Lower leg skin (tissue), 4 donors: Measurements from ENCODE around the gene ELN. TPM values are rescaled to one million over a fixed set of nuclear protein-coding genes. Genes with fewer than 3 reads are reported as not detected.
"Not testable (repeated sequence)": the region's sequence is repeated elsewhere in the genome, so short reads cannot be mapped to it uniquely, and the experiment has no call there.

Experiments used
- DNase-seq, 2 donors: peaks; one replicate each; pipeline ENCODE4 v3.0.0-alpha.2; 2019; ENCODE audit warnings: low spot score in 2 of 2
- H3K4me3 ChIP-seq: fragments of 200-600 bp; sonication (generic); 2 replicates; pipeline ENCODE4 v1.5.1; 2017; ENCODE audit warnings: mild to moderate bottlenecking, low read depth; ENCODE audit not compliant: poor library complexity, severe bottlenecking
- POLR2A ChIP-seq, 2 donors: fragments of 450-650 bp; IDR thresholded peaks; one replicate each; pipeline ENCODE4 v1.6.1; 2016 to 2017; ENCODE audit warnings: antibody characterized with exemption in 2 of 2, mild to moderate bottlenecking in 1 of 2, moderate library complexity in 1 of 2
- WGBS, 2 donors: methylation state at CpG; one replicate each; pipeline ENCODE4 v1.1.5; 2018; 5-methylcytosine and 5-hydroxymethylcytosine counted together
- intact Hi-C: fragments of 100-400 bp; cut with DNase I; formaldehyde crosslinking; loops from one replicate; pipeline ENCODE4 v1.15.0; 2023; ENCODE audit warnings: low total_unique reads
- total RNA-seq, 4 donors: library from RNA; depleted of rRNA; stranded (reverse); fragments of >200 nt; gene quantifications; one replicate each; pipeline ENCODE4 v1.1.0, GENCODE V29; 2016
- TF ChIP-seq, protein P1 (sequence below), 3 donors: fragments of 450-650 bp; IDR thresholded peaks; one replicate each; pipeline ENCODE4 v1.5.1; 2016; ENCODE audit warnings: antibody characterized with exemption in 3 of 3, mild to moderate bottlenecking in 3 of 3, moderate library complexity in 2 of 3

ELN gene
- total RNA-seq, 4 donors from 2014 or later = 5.6 to 96.2 (median 32.4) TPM

GRCh38 chr7:74009719-74010118 is 18.3 kb upstream of the ELN start:
- no peak for DNase-seq
- WGBS, 2 donors = 86 to 95% methylated on average over 9 of the region's 14 CpGs
- no peak for TF ChIP-seq POLR2A (IDR thresholded peaks at IDR 0.05)
- TF ChIP-seq, protein P1, sequence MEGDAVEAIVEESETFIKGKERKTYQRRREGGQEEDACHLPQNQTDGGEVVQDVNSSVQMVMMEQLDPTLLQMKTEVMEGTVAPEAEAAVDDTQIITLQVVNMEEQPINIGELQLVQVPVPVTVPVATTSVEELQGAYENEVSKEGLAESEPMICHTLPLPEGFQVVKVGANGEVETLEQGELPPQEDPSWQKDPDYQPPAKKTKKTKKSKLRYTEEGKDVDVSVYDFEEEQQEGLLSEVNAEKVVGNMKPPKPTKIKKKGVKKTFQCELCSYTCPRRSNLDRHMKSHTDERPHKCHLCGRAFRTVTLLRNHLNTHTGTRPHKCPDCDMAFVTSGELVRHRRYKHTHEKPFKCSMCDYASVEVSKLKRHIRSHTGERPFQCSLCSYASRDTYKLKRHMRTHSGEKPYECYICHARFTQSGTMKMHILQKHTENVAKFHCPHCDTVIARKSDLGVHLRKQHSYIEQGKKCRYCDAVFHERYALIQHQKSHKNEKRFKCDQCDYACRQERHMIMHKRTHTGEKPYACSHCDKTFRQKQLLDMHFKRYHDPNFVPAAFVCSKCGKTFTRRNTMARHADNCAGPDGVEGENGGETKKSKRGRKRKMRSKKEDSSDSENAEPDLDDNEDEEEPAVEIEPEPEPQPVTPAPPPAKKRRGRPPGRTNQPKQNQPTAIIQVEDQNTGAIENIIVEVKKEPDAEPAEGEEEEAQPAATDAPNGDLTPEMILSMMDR (IDR thresholded peaks at IDR 0.05) = no peak
- intact Hi-C loops = no loop called here
- H3K4me3 ChIP-seq = no peak overlapping the region

- intact Hi-C loops = no loop called here
- DNase-seq = no peak
- H3K4me3 ChIP-seq = no peak overlapping the region
- TF ChIP-seq, protein P1 (IDR thresholded peaks at IDR 0.05) = no peak
- no peak for TF ChIP-seq POLR2A (IDR thresholded peaks at IDR 0.05)
- WGBS, 2 donors = 61 to 77% methylated on average over 11 to 16 of the region's 16 CpGs
Observed at GRCh38 chr7:74010407-74010806, 17.6 kb upstream of the ELN start.

- H3K4me3 ChIP-seq, intact Hi-C loops, DNase-seq: not testable (repeated sequence)
- 92 to 93% methylated on average over 4 of the region's 4 CpGs for WGBS, 2 donors
Observed at GRCh38 chr7:74011421-74011820, 16.6 kb upstream of the ELN start.

DNA sequence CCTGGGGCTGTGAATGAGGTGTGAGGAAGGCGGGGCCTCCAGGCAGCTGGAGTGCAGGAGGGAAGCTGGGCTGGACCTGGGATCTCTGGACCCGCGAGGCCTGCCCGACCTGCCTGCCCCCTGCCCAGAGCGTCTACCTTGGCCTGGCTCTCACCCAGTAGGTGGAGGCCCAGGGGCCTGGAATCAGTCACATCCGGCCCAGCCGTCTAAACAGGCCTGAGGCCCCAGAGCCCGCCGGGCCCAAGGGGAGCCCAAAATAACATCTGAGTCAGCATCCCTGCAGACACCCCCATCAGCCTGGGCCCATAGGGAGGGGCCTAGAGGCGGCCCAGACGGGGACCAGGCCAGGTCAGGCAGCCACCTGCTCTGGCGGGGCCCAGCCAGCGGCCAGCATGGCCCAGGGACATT is 15.1 kb upstream of the ELN start:
- no peak overlapping the region for H3K4me3 ChIP-seq
- no peak for TF ChIP-seq POLR2A (IDR thresholded peaks at IDR 0.05)
- TF ChIP-seq, protein P1 (IDR thresholded peaks at IDR 0.05) = no peak
- WGBS, 2 donors = 50 to 57% methylated on average over 13 of the region's 13 CpGs
- intact Hi-C loops = no loop called here
- no peak for DNase-seq

GRCh38 chr7:74013539-74014272 is 14.3 kb upstream of the ELN start:
- 63 to 66% methylated on average over 11 to 12 of the region's 16 CpGs for WGBS, 2 donors
- intact Hi-C loops = no loop called here
- no peak for TF ChIP-seq POLR2A (IDR thresholded peaks at IDR 0.05)
- TF ChIP-seq, protein P1 (IDR thresholded peaks at IDR 0.05) = no peak
- DNase-seq = no peak
- no peak overlapping the region for H3K4me3 ChIP-seq

- no peak for DNase-seq
- no peak overlapping the region for H3K4me3 ChIP-seq
- WGBS, 2 donors = 89 to 91% methylated on average over 6 of the region's 6 CpGs
- intact Hi-C loops = no loop called here
- TF ChIP-seq, protein P1 (IDR thresholded peaks at IDR 0.05) = no peak
- TF ChIP-seq POLR2A (IDR thresholded peaks at IDR 0.05) = no peak
Observed at GRCh38 chr7:74014931-74015330, 13.0 kb upstream of the ELN start.
